HEK293 (cell line): ENCODE results near the gene THAP5.

ENCODE experiments used
- CTCF ChIA-PET: fragments of 350-600 bp; formaldehyde crosslinking; extraction: SDS; loops from one replicate; lab custom pipeline; 2021; ENCODE audit warnings: antibody characterized with exemption; lab: Yijun Ruan, JAX
- POLR2A ChIA-PET: fragments of 300-600 bp; formaldehyde crosslinking; extraction: SDS; loops from one replicate; lab custom pipeline; 2020; ENCODE audit warnings: antibody characterized with exemption, inconsistent platforms; lab: Yijun Ruan, JAX
- H3K27ac ChIP-seq: fragments of 200-500 bp; sonication (Bioruptor generic); 2 replicates; pipeline ENCODE4 v1.5.1; 2014; ENCODE audit warnings: low read depth, low read length, control low read depth, inconsistent platforms; ENCODE audit errors: extremely low read depth
- H3K36me3 ChIP-seq, 2 experiments: fragments of 200-500 bp in 1 of 2; sonication (Bioruptor generic) in 1 of 2; 1 replicate in 1 of 2; 2 replicates in 1 of 2; pipeline ENCODE4 v1.5.1; 2014 to 2017; ENCODE audit warnings: inconsistent platforms in 2 of 2, low read length in 2 of 2; ENCODE audit not compliant: control insufficient read depth in 2 of 2, insufficient read depth in 1 of 2
- H3K4me1 ChIP-seq: fragments of 200-500 bp; sonication (Bioruptor generic); 2 replicates; pipeline ENCODE4 v1.5.1; 2014; ENCODE audit warnings: mild to moderate bottlenecking, low read length, inconsistent platforms; ENCODE audit not compliant: control insufficient read depth, insufficient read depth
- H3K4me3 ChIP-seq: 2 replicates; pipeline ENCODE4 v1.5.1; 2011; ENCODE audit warnings: low read depth, mild to moderate bottlenecking, control low read depth, low read length, moderate library complexity
- H3K9me3 ChIP-seq: fragments of 200-500 bp; sonication (Bioruptor generic); 2 replicates; pipeline ENCODE4 v1.5.1; 2014; ENCODE audit warnings: low read depth, low read length, inconsistent platforms; ENCODE audit not compliant: control insufficient read depth, insufficient read depth
- KLF7 ChIP-seq: fragments of 450-650 bp; formaldehyde crosslinking; IDR thresholded peaks from 2 replicates; pipeline ENCODE4 v1.5.1; 2016; ENCODE audit warnings: missing biosample characterization, missing genetic modification characterization, borderline replicate concordance
- TCF7L2 ChIP-seq: IDR thresholded peaks from 2 replicates; pipeline ENCODE4 v1.6.1; 2011; ENCODE audit warnings: low read depth, mild to moderate bottlenecking, inconsistent platforms, low read length, moderate library complexity, borderline replicate concordance
- ZNF19 ChIP-seq: fragments of 450-650 bp; formaldehyde crosslinking; IDR thresholded peaks from 2 replicates; pipeline ENCODE4; 2016; ENCODE audit warnings: missing biosample characterization, missing genetic modification characterization, low read depth
- ZNF214 ChIP-seq: fragments of 450-650 bp; formaldehyde crosslinking; IDR thresholded peaks from 2 replicates; pipeline ENCODE4 v1.5.1; 2017; ENCODE audit warnings: missing biosample characterization, mild to moderate bottlenecking, missing genetic modification characterization, borderline replicate concordance
- ZNF24 ChIP-seq: fragments of 450-650 bp; formaldehyde crosslinking; IDR thresholded peaks from 2 replicates; pipeline ENCODE4 v1.5.1; 2016; ENCODE audit warnings: missing biosample characterization, missing genetic modification characterization
- ZNF324 ChIP-seq: fragments of 450-650 bp; formaldehyde crosslinking; IDR thresholded peaks from 2 replicates; pipeline ENCODE4 v1.5.1; 2016; ENCODE audit warnings: missing biosample characterization, missing genetic modification characterization
- ZNF350 ChIP-seq: fragments of 450-650 bp; formaldehyde crosslinking; IDR thresholded peaks from 2 replicates; pipeline ENCODE4 v1.5.0; 2017; ENCODE audit warnings: missing biosample characterization, mild to moderate bottlenecking, missing genetic modification characterization
- ZNF366 ChIP-seq: fragments of 450-650 bp; formaldehyde crosslinking; conservative IDR thresholded peaks from 2 replicates; pipeline ENCODE4 v1.5.1; 2016; ENCODE audit warnings: missing biosample characterization, missing genetic modification characterization
- ZNF529 ChIP-seq: fragments of 450-650 bp; formaldehyde crosslinking; IDR thresholded peaks from 2 replicates; pipeline ENCODE4 v1.5.1; 2017; ENCODE audit warnings: missing genetic modification characterization, missing biosample characterization; ENCODE audit not compliant: insufficient replicate concordance
- ZNF670 ChIP-seq: fragments of 450-650 bp; formaldehyde crosslinking; IDR thresholded peaks from 2 replicates; pipeline ENCODE4 v1.5.1; 2016; ENCODE audit warnings: missing biosample characterization, missing genetic modification characterization, low read depth
- ZNF830 ChIP-seq: fragments of 450-650 bp; IDR thresholded peaks from 2 replicates; pipeline ENCODE4 v1.5.0; 2018; ENCODE audit warnings: missing biosample characterization, missing genetic modification characterization, low read depth, mild to moderate bottlenecking, moderate library complexity
- TF ChIP-seq, protein P1 (sequence below): fragments of 450-650 bp; formaldehyde crosslinking; IDR thresholded peaks from 2 replicates; pipeline ENCODE4 v1.5.1; 2016; ENCODE audit warnings: missing biosample characterization, missing genetic modification characterization
- TF ChIP-seq, protein P2 (sequence below): fragments of 450-650 bp; formaldehyde crosslinking; IDR thresholded peaks from 2 replicates; pipeline ENCODE4 v1.5.1; 2016; ENCODE audit warnings: missing biosample characterization, missing genetic modification characterization
- TF ChIP-seq, protein P3 (sequence below): fragments of 450-650 bp; formaldehyde crosslinking; IDR thresholded peaks from 2 replicates; pipeline ENCODE4 v1.5.1; 2016; ENCODE audit warnings: missing biosample characterization, missing genetic modification characterization
- TF ChIP-seq, protein P4 (sequence below): fragments of 450-650 bp; formaldehyde crosslinking; IDR thresholded peaks from 2 replicates; pipeline ENCODE4 v1.5.1; 2016; ENCODE audit warnings: missing biosample characterization, missing genetic modification characterization
- TF ChIP-seq, protein P5 (sequence below): fragments of 450-650 bp; formaldehyde crosslinking; IDR thresholded peaks from 2 replicates; pipeline ENCODE4 v1.5.1; 2016; ENCODE audit warnings: missing biosample characterization, missing genetic modification characterization
- TF ChIP-seq, protein P6 (sequence below): fragments of 450-650 bp; formaldehyde crosslinking; IDR thresholded peaks from 2 replicates; pipeline ENCODE4 v1.5.1; 2016; ENCODE audit warnings: missing biosample characterization, missing genetic modification characterization, low read depth

The THAP5 gene

DNA sequence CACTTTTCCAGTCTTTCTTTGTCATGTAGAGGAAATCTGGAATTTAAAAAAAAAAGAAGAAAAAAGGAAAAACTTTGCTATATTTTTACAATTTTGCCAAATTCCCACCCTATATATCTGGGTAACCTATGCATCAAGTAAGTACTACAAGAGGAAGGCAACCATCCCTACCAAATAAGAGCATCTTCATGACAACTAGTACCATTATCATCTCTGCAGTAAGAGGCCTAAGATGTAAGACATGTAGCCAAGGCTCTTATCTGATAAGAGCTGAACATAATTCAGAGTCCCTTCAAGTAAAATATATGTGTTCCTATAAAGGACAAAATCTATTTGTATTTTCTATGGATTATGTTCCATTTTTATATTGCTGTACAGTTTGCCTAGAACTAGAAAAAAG lies 3.5 kb downstream of the THAP5 start (continued):
- no peak for TF ChIP-seq ZNF366 (tag by site-specific recombination)
- TF ChIP-seq ZNF830: no peak
- TF ChIP-seq, protein P1, sequence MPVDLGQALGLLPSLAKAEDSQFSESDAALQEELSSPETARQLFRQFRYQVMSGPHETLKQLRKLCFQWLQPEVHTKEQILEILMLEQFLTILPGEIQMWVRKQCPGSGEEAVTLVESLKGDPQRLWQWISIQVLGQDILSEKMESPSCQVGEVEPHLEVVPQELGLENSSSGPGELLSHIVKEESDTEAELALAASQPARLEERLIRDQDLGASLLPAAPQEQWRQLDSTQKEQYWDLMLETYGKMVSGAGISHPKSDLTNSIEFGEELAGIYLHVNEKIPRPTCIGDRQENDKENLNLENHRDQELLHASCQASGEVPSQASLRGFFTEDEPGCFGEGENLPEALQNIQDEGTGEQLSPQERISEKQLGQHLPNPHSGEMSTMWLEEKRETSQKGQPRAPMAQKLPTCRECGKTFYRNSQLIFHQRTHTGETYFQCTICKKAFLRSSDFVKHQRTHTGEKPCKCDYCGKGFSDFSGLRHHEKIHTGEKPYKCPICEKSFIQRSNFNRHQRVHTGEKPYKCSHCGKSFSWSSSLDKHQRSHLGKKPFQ: no peak
- TF ChIP-seq KLF7 (tag by site-specific recombination): no peak
- TF ChIP-seq ZNF670 (tag by site-specific recombination): no peak
- TF ChIP-seq ZNF24: no peak
- TF ChIP-seq ZNF350 (tag by site-specific recombination): no peak
- no peak for TF ChIP-seq ZNF324 (tag by site-specific recombination)
- no peak for TF ChIP-seq TCF7L2
- TF ChIP-seq, protein P2, sequence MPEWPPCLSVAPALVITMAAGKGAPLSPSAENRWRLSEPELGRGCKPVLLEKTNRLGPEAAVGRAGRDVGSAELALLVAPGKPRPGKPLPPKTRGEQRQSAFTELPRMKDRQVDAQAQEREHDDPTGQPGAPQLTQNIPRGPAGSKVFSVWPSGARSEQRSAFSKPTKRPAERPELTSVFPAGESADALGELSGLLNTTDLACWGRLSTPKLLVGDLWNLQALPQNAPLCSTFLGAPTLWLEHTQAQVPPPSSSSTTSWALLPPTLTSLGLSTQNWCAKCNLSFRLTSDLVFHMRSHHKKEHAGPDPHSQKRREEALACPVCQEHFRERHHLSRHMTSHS (tag by site-specific recombination): no peak
- TF ChIP-seq, protein P3, sequence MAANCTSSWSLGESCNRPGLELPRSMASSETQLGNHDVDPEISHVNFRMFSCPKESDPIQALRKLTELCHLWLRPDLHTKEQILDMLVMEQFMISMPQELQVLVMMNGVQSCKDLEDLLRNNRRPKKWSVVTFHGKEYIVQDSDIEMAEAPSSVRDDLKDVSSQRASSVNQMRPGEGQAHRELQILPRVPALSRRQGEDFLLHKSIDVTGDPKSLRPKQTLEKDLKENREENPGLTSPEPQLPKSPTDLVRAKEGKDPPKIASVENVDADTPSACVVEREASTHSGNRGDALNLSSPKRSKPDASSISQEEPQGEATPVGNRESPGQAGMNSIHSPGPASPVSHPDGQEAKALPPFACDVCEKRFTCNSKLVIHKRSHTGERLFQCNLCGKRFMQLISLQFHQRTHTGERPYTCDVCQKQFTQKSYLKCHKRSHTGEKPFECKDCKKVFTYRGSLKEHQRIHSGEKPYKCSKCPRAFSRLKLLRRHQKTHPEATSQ (tag by site-specific recombination): no peak
- TF ChIP-seq ZNF19 (tag by site-specific recombination): no peak

DNA sequence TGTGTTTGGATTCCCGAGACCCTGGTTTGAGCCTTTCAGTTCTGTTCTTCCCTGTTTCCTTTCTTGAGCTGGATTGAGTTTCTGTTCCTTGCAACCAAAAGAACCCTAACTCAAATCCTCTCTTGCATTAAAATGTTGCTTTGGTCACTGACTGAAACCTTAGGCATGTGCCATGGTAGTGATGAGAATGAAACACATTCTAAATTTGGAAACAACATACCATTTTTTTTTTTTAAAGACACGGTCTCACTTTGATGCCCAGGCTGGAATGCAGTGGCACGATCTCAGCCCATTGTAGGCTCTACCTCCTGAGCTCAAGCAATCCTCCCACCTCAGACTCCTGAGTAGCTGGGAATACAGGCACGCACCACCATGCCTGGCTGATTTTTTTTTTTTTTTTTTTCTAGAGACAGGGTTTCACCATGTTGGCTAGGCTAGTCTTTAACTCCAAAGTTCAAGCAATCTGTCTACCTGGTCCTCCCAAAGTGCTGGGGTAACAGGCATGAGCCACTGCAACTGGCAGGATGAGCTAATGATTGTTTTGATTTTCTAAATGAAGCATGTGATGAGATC lies 8.4 kb downstream of the THAP5 start:
- POLR2A ChIA-PET: interaction anchor here (0.6 to 1.7 kb wide), 2 partner anchors 8 to 35 kb away, joined by 3 to 7 read pairs (median 3); partner anchors contain the start of genes DNAJB9, PNPLA8 and THAP5
- peaks cover 4 to 15% of the 10 kb centered on the region in 2 experiments; a peak in 2 of 3 replicates for H3K36me3 ChIP-seq

More for the DNA sequence above, 8.4 kb downstream of the THAP5 start:
- Histone ChIP-seq H3K9me3 (no peaks in the 10 kb centered on the region), H3K4me1 (no peaks in the 10 kb centered on the region), H3K27ac (no peak overlapping the region), H3K4me3 (no peak overlapping the region)
- CTCF ChIA-PET: no interaction called here
- TF ChIP-seq, protein P4, sequence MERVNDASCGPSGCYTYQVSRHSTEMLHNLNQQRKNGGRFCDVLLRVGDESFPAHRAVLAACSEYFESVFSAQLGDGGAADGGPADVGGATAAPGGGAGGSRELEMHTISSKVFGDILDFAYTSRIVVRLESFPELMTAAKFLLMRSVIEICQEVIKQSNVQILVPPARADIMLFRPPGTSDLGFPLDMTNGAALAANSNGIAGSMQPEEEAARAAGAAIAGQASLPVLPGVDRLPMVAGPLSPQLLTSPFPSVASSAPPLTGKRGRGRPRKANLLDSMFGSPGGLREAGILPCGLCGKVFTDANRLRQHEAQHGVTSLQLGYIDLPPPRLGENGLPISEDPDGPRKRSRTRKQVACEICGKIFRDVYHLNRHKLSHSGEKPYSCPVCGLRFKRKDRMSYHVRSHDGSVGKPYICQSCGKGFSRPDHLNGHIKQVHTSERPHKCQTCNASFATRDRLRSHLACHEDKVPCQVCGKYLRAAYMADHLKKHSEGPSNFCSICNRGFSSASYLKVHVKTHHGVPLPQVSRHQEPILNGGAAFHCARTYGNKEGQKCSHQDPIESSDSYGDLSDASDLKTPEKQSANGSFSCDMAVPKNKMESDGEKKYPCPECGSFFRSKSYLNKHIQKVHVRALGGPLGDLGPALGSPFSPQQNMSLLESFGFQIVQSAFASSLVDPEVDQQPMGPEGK: no peak
- TF ChIP-seq ZNF529 (tag by site-specific recombination): no peak
- no peak for TF ChIP-seq ZNF214 (tag by site-specific recombination)
- TF ChIP-seq, protein P5, sequence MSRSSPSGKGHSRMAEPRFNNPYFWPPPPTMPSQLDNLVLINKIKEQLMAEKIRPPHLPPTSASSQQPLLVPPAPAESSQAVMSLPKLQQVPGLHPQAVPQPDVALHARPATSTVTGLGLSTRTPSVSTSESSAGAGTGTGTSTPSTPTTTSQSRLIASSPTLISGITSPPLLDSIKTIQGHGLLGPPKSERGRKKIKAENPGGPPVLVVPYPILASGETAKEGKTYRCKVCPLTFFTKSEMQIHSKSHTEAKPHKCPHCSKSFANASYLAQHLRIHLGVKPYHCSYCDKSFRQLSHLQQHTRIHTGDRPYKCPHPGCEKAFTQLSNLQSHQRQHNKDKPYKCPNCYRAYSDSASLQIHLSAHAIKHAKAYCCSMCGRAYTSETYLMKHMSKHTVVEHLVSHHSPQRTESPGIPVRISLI (tag by site-specific recombination): peak; percentile 80
- TF ChIP-seq, protein P6, sequence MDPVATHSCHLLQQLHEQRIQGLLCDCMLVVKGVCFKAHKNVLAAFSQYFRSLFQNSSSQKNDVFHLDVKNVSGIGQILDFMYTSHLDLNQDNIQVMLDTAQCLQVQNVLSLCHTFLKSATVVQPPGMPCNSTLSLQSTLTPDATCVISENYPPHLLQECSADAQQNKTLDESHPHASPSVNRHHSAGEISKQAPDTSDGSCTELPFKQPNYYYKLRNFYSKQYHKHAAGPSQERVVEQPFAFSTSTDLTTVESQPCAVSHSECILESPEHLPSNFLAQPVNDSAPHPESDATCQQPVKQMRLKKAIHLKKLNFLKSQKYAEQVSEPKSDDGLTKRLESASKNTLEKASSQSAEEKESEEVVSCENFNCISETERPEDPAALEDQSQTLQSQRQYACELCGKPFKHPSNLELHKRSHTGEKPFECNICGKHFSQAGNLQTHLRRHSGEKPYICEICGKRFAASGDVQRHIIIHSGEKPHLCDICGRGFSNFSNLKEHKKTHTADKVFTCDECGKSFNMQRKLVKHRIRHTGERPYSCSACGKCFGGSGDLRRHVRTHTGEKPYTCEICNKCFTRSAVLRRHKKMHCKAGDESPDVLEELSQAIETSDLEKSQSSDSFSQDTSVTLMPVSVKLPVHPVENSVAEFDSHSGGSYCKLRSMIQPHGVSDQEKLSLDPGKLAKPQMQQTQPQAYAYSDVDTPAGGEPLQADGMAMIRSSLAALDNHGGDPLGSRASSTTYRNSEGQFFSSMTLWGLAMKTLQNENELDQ (tag by site-specific recombination): no peak
